ENCODE measurements around the gene MCM10.

GRCh38 chr10:13236638-13237037 lies 75.3 kb downstream of the MCM10 start:
- TF ChIP-seq EZH2 (IDR thresholded peaks at IDR 0.05; ENCODE audit: insufficient read depth, poor library complexity, severe bottlenecking) (no peak), EZH2phosphoT487 (IDR thresholded peaks at IDR 0.05; ENCODE audit: insufficient read depth, low read depth) (no peak)

Data from GM23248 (cell line).